Left ventricle myocardium inferior (tissue), 1 donor: ENCODE measurements around the gene RAB3GAP1. TPM values are rescaled to one million over a fixed set of nuclear protein-coding genes. Genes with fewer than 3 reads are reported as not detected.

Source experiments
- DNase-seq: peaks from one replicate; pipeline ENCODE4 v3.0.0-alpha.2; 2020
- H3K27ac ChIP-seq: fragments of 200-600 bp; replicated peaks from 2 replicates; pipeline ENCODE4 v1.8.0; 2021
- H3K27me3 ChIP-seq: fragments of 200-600 bp; 2 replicates; pipeline ENCODE4 v1.8.0; 2021; ENCODE audit warnings: low read depth
- H3K36me3 ChIP-seq: fragments of 200-600 bp; 2 replicates; pipeline ENCODE4 v1.8.0; 2021
- H3K4me1 ChIP-seq: fragments of 200-600 bp; 2 replicates; pipeline ENCODE4 v1.8.0; 2021
- H3K4me3 ChIP-seq: fragments of 200-600 bp; 2 replicates; pipeline ENCODE4 v1.8.0; 2021; ENCODE audit warnings: mild to moderate bottlenecking, moderate library complexity
- H3K9me3 ChIP-seq: fragments of 200-600 bp; replicated peaks from 2 replicates; pipeline ENCODE4 v1.8.0; 2021
- CTCF ChIP-seq: fragments of 200-600 bp; IDR thresholded peaks from 2 replicates; pipeline ENCODE4 v1.8.0; 2021; ENCODE audit warnings: antibody characterized with exemption, mild to moderate bottlenecking, borderline replicate concordance
- intact Hi-C: fragments of 100-400 bp; cut with micrococcal nuclease; formaldehyde crosslinking; loops from one replicate; pipeline ENCODE4 v1.11.0; 2022
- total RNA-seq: library from RNA; stranded (reverse); fragmentation: NEBNext Ultra II Directional; extraction: Animal tissue kit (Norgen Biotek cat#: 25700); gene quantifications from one replicate; pipeline ENCODE4 v1.2.1, GENCODE V29; 2021
- donor health status: DM: no; HTN: yes; CAD: no; lungs with severe emphysema.

The RAB3GAP1 gene
- total RNA-seq, 1 donor from 2014 or later = 48.6 TPM

GRCh38 chr2:135091681-135092080, 39.6 kb downstream of the RAB3GAP1 start:
- Histone ChIP-seq H3K4me3 (no peak overlapping the region), H3K27ac (no peak overlapping the region), H3K9me3 (peaks cover 12% of the 10 kb centered on the region), H3K4me1 (peaks cover 12% of the 10 kb centered on the region), H3K27me3 (no peaks in the 10 kb centered on the region), H3K36me3 (peaks cover 42% of the 10 kb centered on the region)
- intact Hi-C loops = no loop called here
- DNase-seq = no peak
- no peak for TF ChIP-seq CTCF

GRCh38 chr2:135093193-135093592, 41.1 kb downstream of the RAB3GAP1 start:
- DNase-seq = no peak
- Histone ChIP-seq H3K27me3 (no peaks in the 10 kb centered on the region), H3K9me3 (peaks cover 12% of the 10 kb centered on the region), H3K4me1 (peaks cover 12% of the 10 kb centered on the region), H3K36me3 (peaks cover 42% of the 10 kb centered on the region), H3K27ac (no peak overlapping the region), H3K4me3 (no peak overlapping the region)
- TF ChIP-seq CTCF = no peak
- intact Hi-C loops = no loop called here

GRCh38 chr2:135093670-135094330, 41.7 kb downstream of the RAB3GAP1 start:
- intact Hi-C loops = no loop called here
- H3K36me3 ChIP-seq = peaks cover 42% of the 10 kb centered on the region
- no peak overlapping the region for H3K4me3 ChIP-seq
- no peak overlapping the region for H3K27ac ChIP-seq
- peaks cover 11% of the 10 kb centered on the region for H3K9me3 ChIP-seq
- peaks cover 12% of the 10 kb centered on the region for H3K4me1 ChIP-seq
- no peaks in the 10 kb centered on the region for H3K27me3 ChIP-seq
- no peak for TF ChIP-seq CTCF
- no peak for DNase-seq

GRCh38 chr2:135094508-135094907, 42.4 kb downstream of the RAB3GAP1 start:
- Histone ChIP-seq H3K36me3 (peaks cover 42% of the 10 kb centered on the region), H3K27ac (no peak overlapping the region), H3K27me3 (no peaks in the 10 kb centered on the region), H3K4me3 (no peak overlapping the region), H3K9me3 (peaks cover 4% of the 10 kb centered on the region), H3K4me1 (peaks cover 13% of the 10 kb centered on the region)
- intact Hi-C loops = no loop called here
- TF ChIP-seq CTCF = no peak
- DNase-seq = no peak

GRCh38 chr2:135095591-135095990, 43.5 kb downstream of the RAB3GAP1 start:
- Histone ChIP-seq H3K4me3 (no peak overlapping the region), H3K4me1 (peaks cover 22% of the 10 kb centered on the region), H3K27me3 (no peaks in the 10 kb centered on the region), H3K36me3 (peaks cover 38% of the 10 kb centered on the region), H3K27ac (no peak overlapping the region), H3K9me3 (no peaks in the 10 kb centered on the region)
- intact Hi-C loops = no loop called here
- DNase-seq = no peak
- no peak for TF ChIP-seq CTCF
